Mesenchymal stem cell (in vitro differentiated cells and primary cell): Measurements from ENCODE around the gene DQX1.
A peak's percentile ranks its signal among the peaks of the same experiment; 100 is the strongest.

Experiments
- DNase-seq: peaks from one replicate; pipeline ENCODE4 v3.0.0-alpha.2; 2013
- H2AFZ ChIP-seq: one replicate; pipeline ENCODE4 v1.6.1; 2013; ENCODE audit warnings: low read depth, mild to moderate bottlenecking, control low read depth, inconsistent platforms, low read length, moderate library complexity
- H2AK5ac ChIP-seq: 2 replicates; pipeline ENCODE4 v1.6.1; 2013; ENCODE audit warnings: low read length, moderate library complexity, mild to moderate bottlenecking, inconsistent platforms; ENCODE audit not compliant: severe bottlenecking
- H2BK120ac ChIP-seq: one replicate; pipeline ENCODE4 v1.6.1; 2013; ENCODE audit warnings: low read depth, mild to moderate bottlenecking, inconsistent platforms, low read length, moderate library complexity
- H2BK12ac ChIP-seq, 2 experiments: one replicate each; pipeline ENCODE4 v1.6.1; 2013; ENCODE audit warnings: inconsistent platforms in 2 of 2, low read length in 2 of 2, mild to moderate bottlenecking in 2 of 2, moderate library complexity in 2 of 2, control low read depth in 1 of 2
- H2BK15ac ChIP-seq: one replicate; pipeline ENCODE4 v1.6.1; 2013; ENCODE audit warnings: mild to moderate bottlenecking, low read depth, inconsistent platforms; ENCODE audit not compliant: poor library complexity, severe bottlenecking
- H2BK5ac ChIP-seq: 2 replicates; pipeline ENCODE4 v1.6.1; 2013; ENCODE audit warnings: low read depth, mild to moderate bottlenecking, low read length, control low read depth, inconsistent platforms; ENCODE audit not compliant: poor library complexity, severe bottlenecking
- H3K14ac ChIP-seq, 2 experiments: one replicate each; pipeline ENCODE4 v1.6.1; 2013; ENCODE audit warnings: inconsistent platforms in 2 of 2, low read length in 2 of 2, control low read depth in 1 of 2, mild to moderate bottlenecking in 1 of 2, moderate library complexity in 1 of 2
- H3K18ac ChIP-seq, 2 experiments: one replicate each; pipeline ENCODE4 v1.6.1; 2013; ENCODE audit warnings: inconsistent platforms in 2 of 2, low read length in 2 of 2, control low read depth in 1 of 2, low read depth in 1 of 2, mild to moderate bottlenecking in 1 of 2
- H3K23ac ChIP-seq, 2 experiments: one replicate each; pipeline ENCODE4 v1.6.1; 2013; ENCODE audit warnings: inconsistent platforms in 2 of 2, low read length in 2 of 2, mild to moderate bottlenecking in 2 of 2, moderate library complexity in 2 of 2, control low read depth in 1 of 2
- H3K27ac ChIP-seq: 2 replicates; pipeline ENCODE4 v1.5.1; 2013; ENCODE audit warnings: mild to moderate bottlenecking, moderate library complexity, low read length, control low read depth, inconsistent platforms; ENCODE audit not compliant: poor library complexity, severe bottlenecking
- H3K27me3 ChIP-seq, 2 experiments: 2 replicates each; pipeline versions ENCODE4 v1.6.1 to v1.7.0; 2013; ENCODE audit warnings: low read length in 2 of 2, mild to moderate bottlenecking in 2 of 2, moderate library complexity in 2 of 2, control low read depth in 1 of 2, inconsistent platforms in 1 of 2; ENCODE audit not compliant: control insufficient read depth in 1 of 2, insufficient read depth in 1 of 2
- H3K36me3 ChIP-seq, 2 experiments: 2 replicates each; pipeline versions ENCODE4 v1.6.1 to v1.7.0; 2013; ENCODE audit warnings: low read length in 2 of 2, control low read depth in 1 of 2, inconsistent platforms in 1 of 2, low read depth in 1 of 2, mild to moderate bottlenecking in 1 of 2; ENCODE audit not compliant: insufficient read depth in 2 of 2, control insufficient read depth in 1 of 2
- H3K4ac ChIP-seq, 2 experiments: one replicate each; pipeline ENCODE4 v1.6.1; 2013; ENCODE audit warnings: inconsistent platforms in 2 of 2, low read length in 2 of 2, mild to moderate bottlenecking in 2 of 2, moderate library complexity in 2 of 2, control low read depth in 1 of 2, low read depth in 1 of 2
- H3K4me1 ChIP-seq: 2 replicates; pipeline ENCODE4 v1.6.1; 2013; ENCODE audit warnings: low read depth, low read length, control low read depth; ENCODE audit not compliant: control insufficient read depth, insufficient read depth
- H3K4me2 ChIP-seq: 2 replicates; pipeline ENCODE4 v1.6.1; 2013; ENCODE audit warnings: low read length, mild to moderate bottlenecking, inconsistent platforms; ENCODE audit not compliant: poor library complexity, severe bottlenecking
- H3K4me3 ChIP-seq, 2 experiments: 2 replicates each; pipeline versions ENCODE4 v1.5.1 to v1.7.0; 2013; ENCODE audit warnings: low read length in 2 of 2, mild to moderate bottlenecking in 2 of 2, control low read depth in 1 of 2, low read depth in 1 of 2; ENCODE audit not compliant: insufficient read depth in 1 of 2
- H3K79me1 ChIP-seq: replicated peaks from 2 replicates; pipeline ENCODE4 v1.6.1; 2013; ENCODE audit warnings: mild to moderate bottlenecking, control low read depth, low read length, inconsistent platforms; ENCODE audit not compliant: poor library complexity, severe bottlenecking
- H3K9ac ChIP-seq: 2 replicates; pipeline ENCODE4 v1.7.0; 2013; ENCODE audit warnings: mild to moderate bottlenecking, low read length, moderate library complexity
- H3K9me3 ChIP-seq: 2 replicates; pipeline ENCODE4 v1.7.0; 2013; ENCODE audit warnings: mild to moderate bottlenecking, low read length; ENCODE audit not compliant: control insufficient read depth
- H4K8ac ChIP-seq: one replicate; pipeline ENCODE4 v1.6.1; 2013; ENCODE audit warnings: inconsistent platforms, mild to moderate bottlenecking, low read length, moderate library complexity
- H4K91ac ChIP-seq: one replicate; pipeline ENCODE4 v1.6.1; 2013; ENCODE audit warnings: mild to moderate bottlenecking, low read length, inconsistent platforms
- WGBS: methylation state at CpG from one replicate; pipeline ENCODE4 v1.1.7; 2013; ENCODE audit warnings: mixed read lengths; 5-methylcytosine and 5-hydroxymethylcytosine counted together

DQX1 gene

GRCh38 chr2:74474899-74475298 is 51.1 kb downstream of the DQX1 start:
- H3K4ac ChIP-seq: no peak overlapping the region
- no peak overlapping the region for H3K4me3 ChIP-seq
- H3K4me2 ChIP-seq: no peak overlapping the region
- H3K36me3 ChIP-seq: peaks cover 27 to 43% of the 10 kb centered on the region in 2 experiments
- no peak overlapping the region for H3K27ac ChIP-seq
- H2AFZ ChIP-seq: no peak overlapping the region
- H3K9me3 ChIP-seq: no peaks in the 10 kb centered on the region
- no peak overlapping the region for H4K8ac ChIP-seq
- H2BK15ac ChIP-seq: no peak overlapping the region
- H3K79me1 ChIP-seq: peaks cover 13% of the 10 kb centered on the region
- peaks cover 11% of the 10 kb centered on the region for H3K4me1 ChIP-seq
- no peak overlapping the region for H2BK12ac ChIP-seq
- DNase-seq: no peak
- H2BK120ac ChIP-seq: no peak overlapping the region
- H3K27me3 ChIP-seq: no peaks in the 10 kb centered on the region
- H4K91ac ChIP-seq: no peak overlapping the region
- H3K23ac ChIP-seq: no peak overlapping the region
- no peak overlapping the region for H3K18ac ChIP-seq
- H3K14ac ChIP-seq: no peak overlapping the region
- no peak overlapping the region for H2BK5ac ChIP-seq
- H2AK5ac ChIP-seq: no peak overlapping the region
- no peak overlapping the region for H3K9ac ChIP-seq
- WGBS: 99% methylated on average over 5 of the region's 5 CpGs

GRCh38 chr2:74474481-74474880 is 51.5 kb downstream of the DQX1 start:
- no peak overlapping the region for H4K8ac ChIP-seq
- no peak overlapping the region for H2BK15ac ChIP-seq
- H3K23ac ChIP-seq: no peak overlapping the region
- H3K27me3 ChIP-seq: no peaks in the 10 kb centered on the region
- no peak overlapping the region for H2BK5ac ChIP-seq
- no peak overlapping the region for H3K18ac ChIP-seq
- peaks cover 12% of the 10 kb centered on the region for H3K79me1 ChIP-seq
- peaks cover 27 to 39% of the 10 kb centered on the region in 2 experiments for H3K36me3 ChIP-seq
- no peak for DNase-seq
- no peak overlapping the region for H2BK12ac ChIP-seq
- 95% methylated on average over 6 of the region's 6 CpGs for WGBS
- H3K4me3 ChIP-seq: no peak overlapping the region
- no peaks in the 10 kb centered on the region for H3K9me3 ChIP-seq
- H3K4me2 ChIP-seq: no peak overlapping the region
- H3K4ac ChIP-seq: no peak overlapping the region
- no peak overlapping the region for H3K14ac ChIP-seq
- no peak overlapping the region for H3K9ac ChIP-seq
- no peak overlapping the region for H2BK120ac ChIP-seq
- H2AFZ ChIP-seq: no peak overlapping the region
- H3K27ac ChIP-seq: no peak overlapping the region
- no peak overlapping the region for H4K91ac ChIP-seq
- peaks cover 11% of the 10 kb centered on the region for H3K4me1 ChIP-seq
- no peak overlapping the region for H2AK5ac ChIP-seq

GRCh38 chr2:74472945-74473258 is 53.1 kb downstream of the DQX1 start:
- H2BK5ac ChIP-seq: no peak overlapping the region
- peaks cover 27 to 33% of the 10 kb centered on the region in 2 experiments for H3K36me3 ChIP-seq
- no peaks in the 10 kb centered on the region for H3K9me3 ChIP-seq
- no peak overlapping the region for H2BK15ac ChIP-seq
- H3K14ac ChIP-seq: peak overlapping the region in 1 of 2 experiments; percentile 61
- H3K9ac ChIP-seq: peak overlapping the region; percentile 86
- H3K79me1 ChIP-seq: peaks cover 10% of the 10 kb centered on the region
- H3K27me3 ChIP-seq: no peaks in the 10 kb centered on the region
- H2BK12ac ChIP-seq: no peak overlapping the region
- peak overlapping the region; percentile 98 for H4K8ac ChIP-seq
- peaks cover 11% of the 10 kb centered on the region for H3K4me1 ChIP-seq
- H3K4me2 ChIP-seq: peak overlapping the region; percentile 89
- H3K27ac ChIP-seq: peak overlapping the region; percentile 95
- no peak for DNase-seq
- H3K18ac ChIP-seq: peak overlapping the region; percentile 94 to 98
- H2BK120ac ChIP-seq: no peak overlapping the region
- no peak overlapping the region for H3K23ac ChIP-seq
- H3K4ac ChIP-seq: peak overlapping the region; percentile 73 to 96
- 39% methylated on average over 6 of the region's 7 CpGs for WGBS
- peak overlapping the region in 1 of 2 experiments; percentile 79 for H3K4me3 ChIP-seq
- peak overlapping the region; percentile 49 for H2AK5ac ChIP-seq
- peak overlapping the region; percentile 88 for H4K91ac ChIP-seq
- peak overlapping the region; percentile 83 for H2AFZ ChIP-seq

- peaks cover 11% of the 10 kb centered on the region for H3K4me1 ChIP-seq
- peak within 1 kb of the TSS; percentile 78 for H2AK5ac ChIP-seq
- H3K23ac ChIP-seq: peak within 1 kb of the TSS in 1 of 2 experiments; percentile 100
- peak within 1 kb of the TSS; percentile 89 for H3K4me2 ChIP-seq
- H2BK5ac ChIP-seq: no peak within 1 kb of the TSS
- H3K18ac ChIP-seq: peak within 1 kb of the TSS; percentile 98 to 100
- WGBS: under 1% methylated on average over 66 of the region's 66 CpGs
- peak within 1 kb of the TSS in 1 of 2 experiments; percentile 100 for H3K14ac ChIP-seq
- peak within 1 kb of the TSS; percentile 86 for H3K9ac ChIP-seq
- no peak within 1 kb of the TSS for H2BK15ac ChIP-seq
- no peak within 1 kb of the TSS for H2BK120ac ChIP-seq
- peak within 1 kb of the TSS; percentile 88 for H4K91ac ChIP-seq
- H3K4ac ChIP-seq: peak within 1 kb of the TSS; percentile 73 to 99
- H2BK12ac ChIP-seq: peak within 1 kb of the TSS in 1 of 2 experiments; percentile 33
- H2AFZ ChIP-seq: peak within 1 kb of the TSS; percentile 94
- H3K9me3 ChIP-seq: no peaks in the 10 kb centered on the region
- no peaks in the 10 kb centered on the region for H3K27me3 ChIP-seq
- H3K4me3 ChIP-seq: peak within 1 kb of the TSS; percentile 79 to 89
- DNase-seq: peak; percentile 96
- peaks cover 6% of the 10 kb centered on the region for H3K79me1 ChIP-seq
- H4K8ac ChIP-seq: peak within 1 kb of the TSS; percentile 98
- peak within 1 kb of the TSS; percentile 95 for H3K27ac ChIP-seq
- H3K36me3 ChIP-seq: peaks cover 23 to 29% of the 10 kb centered on the region in 2 experiments
Observed at GRCh38 chr2:74472086-74472944, 53.7 kb downstream of the DQX1 start, which contains the start of gene MRPL53. MRPL53 (minus strand) TSS chr2:74472680; CDS start chr2:74472660, 20 bp downstream.
